Testis (tissue), 3 donors: ENCODE results near the gene SLC22A1. TPM values are rescaled to one million over a fixed set of nuclear protein-coding genes. Genes with fewer than 3 reads are reported as not detected.

Source experiments
- DNase-seq: peaks from one replicate; pipeline ENCODE4 v3.0.0-alpha.2; 2019
- H3K27ac ChIP-seq, 2 donors: fragments of 200-600 bp; sonication (generic); one replicate each; pipeline ENCODE4 v1.5.1; 2019
- H3K27me3 ChIP-seq: fragments of 200-600 bp; sonication (generic); one replicate; pipeline ENCODE4 v1.5.1; 2019
- H3K36me3 ChIP-seq: fragments of 200-600 bp; sonication (generic); one replicate; pipeline ENCODE4 v1.5.1; 2017; ENCODE audit warnings: low read depth; ENCODE audit errors: missing control alignments
- H3K4me1 ChIP-seq: fragments of 200-600 bp; sonication (generic); one replicate; pipeline ENCODE4 v1.5.1; 2019
- H3K4me3 ChIP-seq, 2 donors: fragments of 200-600 bp; sonication (generic); one replicate each; pipeline ENCODE4 v1.5.1; 2017 to 2019
- H3K9me3 ChIP-seq: fragments of 200-600 bp; sonication (generic); one replicate; pipeline ENCODE4 v1.5.1; 2017
- CTCF ChIP-seq, 3 experiments: fragments of 450-650 bp in 2 of 3; fragments of 200-600 bp in 1 of 3; sonication (generic) in 1 of 3; IDR thresholded peaks; one replicate each; pipeline ENCODE4 v1.5.1; 2016 to 2019; ENCODE audit warnings: antibody characterized with exemption in 3 of 3, mild to moderate bottlenecking in 2 of 3, moderate library complexity in 1 of 3
- POLR2A ChIP-seq: fragments of 450-650 bp; IDR thresholded peaks from one replicate; pipeline ENCODE4 v1.6.1; 2017; ENCODE audit warnings: antibody characterized with exemption, mild to moderate bottlenecking, moderate library complexity
- WGBS, 2 donors: methylation state at CpG; one replicate each; pipeline ENCODE4 v1.1.5; 2018; 5-methylcytosine and 5-hydroxymethylcytosine counted together
- intact Hi-C: fragments of 100-400 bp; cut with DNase I; formaldehyde crosslinking; loops from one replicate; pipeline ENCODE4 v1.15.1; 2023; ENCODE audit warnings: low total_unique reads
- polyA plus RNA-seq: library from polyadenylated mRNA; stranded (reverse); fragments of 350-450 nt; fragmentation: Illumina TruSeq; extraction: RNeasy Lipid Tissue Mini Kit (QIAGEN cat#74804); gene quantifications from one replicate; pipeline ENCODE4 v1.2.3, GENCODE V29; 2014; ENCODE audit warnings: low read depth, low replicate concordance; ENCODE audit not compliant: insufficient read depth
- total RNA-seq, 2 donors: library from RNA; depleted of rRNA; stranded (reverse); fragments of >200 nt; gene quantifications; one replicate each; pipeline ENCODE4 v1.2.3, GENCODE V29; 2016

SLC22A1 gene
- total and polyA plus RNA-seq, 3 donors from 2014 or later = 0.90 to 1.7 (median 1.5) TPM

- Histone ChIP-seq H3K4me3 (no peak overlapping the region), H3K27ac (no peak overlapping the region), H3K9me3 (no peaks in the 10 kb centered on the region), H3K27me3 (no peaks in the 10 kb centered on the region), H3K4me1 (no peaks in the 10 kb centered on the region), H3K36me3 (no peaks in the 10 kb centered on the region)
- intact Hi-C loops = no loop called here
- WGBS, 2 donors = 92 to 95% methylated on average over 19 to 23 of the region's 23 CpGs
- no peak for TF ChIP-seq CTCF (IDR thresholded peaks at IDR 0.05)
- no peak for TF ChIP-seq POLR2A
- no peak for DNase-seq
Observed at GRCh38 chr6:160078883-160079685, 42.5 kb upstream of the SLC22A1 start.

GRCh38 chr6:160079686-160080043 lies 42.0 kb upstream of the SLC22A1 start:
- intact Hi-C loops = loop anchor here (10.0 kb wide), 1 partner anchor 205 kb away; no protein-coding TSS in a partner anchor
- DNase-seq = no peak
- no peaks in the 10 kb centered on the region for H3K27me3 ChIP-seq
- H3K36me3 ChIP-seq = no peaks in the 10 kb centered on the region
- H3K4me3 ChIP-seq = no peak overlapping the region
- H3K4me1 ChIP-seq = no peaks in the 10 kb centered on the region
- WGBS, 2 donors = 95 to 96% methylated on average over 12 of the region's 12 CpGs
- H3K9me3 ChIP-seq = no peaks in the 10 kb centered on the region
- no peak overlapping the region for H3K27ac ChIP-seq
- no peak for TF ChIP-seq POLR2A
- TF ChIP-seq CTCF (IDR thresholded peaks at IDR 0.05) = no peak

GRCh38 chr6:160080097-160080496 lies 41.5 kb upstream of the SLC22A1 start:
- no peak overlapping the region for H3K27ac ChIP-seq
- no peaks in the 10 kb centered on the region for H3K27me3 ChIP-seq
- TF ChIP-seq CTCF (IDR thresholded peaks at IDR 0.05) (no peak), POLR2A (no peak)
- H3K36me3 ChIP-seq = no peaks in the 10 kb centered on the region
- H3K9me3 ChIP-seq = no peaks in the 10 kb centered on the region
- no peak overlapping the region for H3K4me3 ChIP-seq
- WGBS, 2 donors = 95 to 97% methylated on average over 17 of the region's 17 CpGs
- no peak for DNase-seq
- no peaks in the 10 kb centered on the region for H3K4me1 ChIP-seq
- intact Hi-C loops = loop anchor here (10.0 kb wide), 1 partner anchor 205 kb away; no protein-coding TSS in a partner anchor

- Histone ChIP-seq H3K36me3 (no peaks in the 10 kb centered on the region), H3K4me3 (no peak overlapping the region), H3K27me3 (no peaks in the 10 kb centered on the region), H3K4me1 (no peaks in the 10 kb centered on the region), H3K9me3 (no peaks in the 10 kb centered on the region), H3K27ac (no peak overlapping the region)
- TF ChIP-seq CTCF (IDR thresholded peaks at IDR 0.05) (no peak), POLR2A (no peak)
- WGBS, 2 donors = 91 to 92% methylated on average over 11 of the region's 11 CpGs
- no peak for DNase-seq
- intact Hi-C loops = loop anchor here (10.0 kb wide), 1 partner anchor 207 kb away; no protein-coding TSS in a partner anchor
Observed at GRCh38 chr6:160081398-160081797, 40.2 kb upstream of the SLC22A1 start.

GRCh38 chr6:160082627-160083026 lies 39.0 kb upstream of the SLC22A1 start:
- Histone ChIP-seq H3K4me1 (no peaks in the 10 kb centered on the region), H3K9me3 (no peaks in the 10 kb centered on the region), H3K27ac (no peak overlapping the region), H3K27me3 (no peaks in the 10 kb centered on the region), H3K4me3 (no peak overlapping the region), H3K36me3 (no peaks in the 10 kb centered on the region)
- TF ChIP-seq POLR2A = no peak
- no peak for TF ChIP-seq CTCF (IDR thresholded peaks at IDR 0.05)
- 86 to 91% methylated on average over 8 of the region's 8 CpGs for WGBS, 2 donors
- intact Hi-C loops = loop anchor here (10.0 kb wide), 1 partner anchor 208 kb away; no protein-coding TSS in a partner anchor
- no peak for DNase-seq
